Endothelial cell of umbilical vein (primary cell): ENCODE measurements around the gene DUSP16. TPM values are rescaled to one million over a fixed set of nuclear protein-coding genes. Genes with fewer than 3 reads are reported as not detected.

Source experiments
- BruUV-seq: library from RNA; stranded (reverse); fragments of 400-500 nt; replicated peaks from 2 replicates; lab custom pipeline; 2021; lab: Mats Ljungman, UMichigan
- CTCF ChIA-PET: fragments of 300-600, 350-600 bp; sonication (Branson Sonifier 250); formaldehyde crosslinking; loops from one replicate; lab custom pipeline; 2021; ENCODE audit warnings: antibody characterized with exemption, inconsistent platforms; lab: Charles Lee
- POLR2A ChIA-PET: fragments of 300-600, 350-600 bp; sonication (Branson Sonifier 250); formaldehyde crosslinking; loops from one replicate; lab custom pipeline; 2021; ENCODE audit warnings: antibody characterized with exemption, inconsistent platforms; lab: Charles Lee
- DNase-seq: peaks from one replicate; pipeline ENCODE4 v3.0.0-alpha.2; 2011; ENCODE audit warnings: low read depth, low spot score
- FAIRE-seq: peaks from 2 replicates; lab custom pipeline; 2011; peaks lifted over from hg19 to GRCh38; lab: Jason Lieb, UNC
- H2AFZ ChIP-seq: 2 replicates; pipeline ENCODE4 v1.6.0; 2012; ENCODE audit warnings: low read depth, low read length, control low read depth, inconsistent platforms
- H3K27ac ChIP-seq: 2 replicates; pipeline ENCODE4 v1.5.1; 2011; ENCODE audit warnings: low read depth, mild to moderate bottlenecking, control low read depth, low read length, moderate library complexity; ENCODE audit not compliant: insufficient read depth
- H3K27me3 ChIP-seq, 2 experiments: 2 replicates each; pipeline versions ENCODE4 v1.6.0 to v1.6.1; 2011; ENCODE audit warnings: low read length in 2 of 2, mixed read lengths in 1 of 2; ENCODE audit not compliant: control insufficient read depth in 2 of 2, insufficient read depth in 2 of 2
- H3K36me3 ChIP-seq, 2 experiments: 2 replicates in 1 of 2; 3 replicates in 1 of 2; pipeline ENCODE4 v1.5.1; 2011; ENCODE audit warnings: low read length in 2 of 2, mild to moderate bottlenecking in 1 of 2, moderate library complexity in 1 of 2; ENCODE audit not compliant: control insufficient read depth in 2 of 2, insufficient read depth in 2 of 2; ENCODE audit errors: extremely low read depth in 1 of 2
- H3K4me1 ChIP-seq: 3 replicates; pipeline ENCODE4 v1.5.1; 2011; ENCODE audit warnings: mild to moderate bottlenecking, low read length; ENCODE audit not compliant: control insufficient read depth, insufficient read depth; ENCODE audit errors: extremely low read depth
- H3K4me2 ChIP-seq: 2 replicates; pipeline ENCODE4 v1.6.1; 2011; ENCODE audit warnings: low read length, control low read depth, mixed read lengths; ENCODE audit not compliant: insufficient read depth
- H3K4me3 ChIP-seq, 3 experiments: fragments of 200-600 bp in 1 of 3; sonication (generic), shearing (Covaris generic) in 1 of 3; replicated peaks in 1 of 3; 2 replicates each; pipeline ENCODE4 v1.5.1; 2011 to 2016; ENCODE audit warnings: control low read depth in 3 of 3, low read length in 3 of 3, mild to moderate bottlenecking in 2 of 3, inconsistent platforms in 1 of 3, low read depth in 1 of 3, moderate library complexity in 1 of 3; ENCODE audit not compliant: insufficient read depth in 1 of 3
- H3K79me2 ChIP-seq: 2 replicates; pipeline ENCODE4 v1.6.0; 2012; ENCODE audit warnings: low read length, inconsistent platforms; ENCODE audit not compliant: control insufficient read depth, insufficient read depth
- H3K9ac ChIP-seq: replicated peaks from 2 replicates; pipeline ENCODE3; 2011; ENCODE audit warnings: low read length, control low read depth; ENCODE audit not compliant: insufficient read depth; ENCODE audit errors: extremely low read depth
- H3K9me1 ChIP-seq: replicated peaks from 3 replicates; pipeline ENCODE4 v1.6.0; 2011; ENCODE audit warnings: mild to moderate bottlenecking, low read length; ENCODE audit not compliant: control insufficient read depth, insufficient read depth; ENCODE audit errors: extremely low read depth
- H3K9me3 ChIP-seq: replicated peaks from 2 replicates; pipeline ENCODE4 v1.5.1; 2012; ENCODE audit warnings: low read length, inconsistent platforms; ENCODE audit not compliant: control insufficient read depth, insufficient read depth
- H4K20me1 ChIP-seq: replicated peaks from 2 replicates; pipeline ENCODE3; 2011; ENCODE audit warnings: mild to moderate bottlenecking, low read length; ENCODE audit not compliant: control insufficient read depth, insufficient read depth; ENCODE audit errors: extremely low read depth
- EZH2 ChIP-seq: IDR thresholded peaks from 2 replicates; pipeline ENCODE4 v1.6.1; 2012; ENCODE audit warnings: borderline replicate concordance, low read depth, mild to moderate bottlenecking, moderate library complexity, low read length, inconsistent platforms; ENCODE audit not compliant: severe bottlenecking
- FOS ChIP-seq: IDR thresholded peaks from 2 replicates; pipeline ENCODE4 v1.6.1; 2011; ENCODE audit warnings: mild to moderate bottlenecking, low read length, moderate library complexity, borderline replicate concordance; ENCODE audit not compliant: insufficient read depth
- GATA2 ChIP-seq: IDR thresholded peaks from 2 replicates; pipeline ENCODE4 v1.7.0; 2011; ENCODE audit warnings: low read depth, mild to moderate bottlenecking, moderate library complexity, mixed read lengths, low read length; ENCODE audit not compliant: insufficient read length, insufficient read depth
- JUN ChIP-seq: IDR thresholded peaks from 2 replicates; pipeline ENCODE4 v1.6.1; 2011; ENCODE audit warnings: borderline replicate concordance, low read depth; ENCODE audit not compliant: insufficient read length, insufficient read depth
- MYC ChIP-seq: IDR thresholded peaks from one replicate; pipeline ENCODE4 v1.6.1; 2011; ENCODE audit warnings: mild to moderate bottlenecking, low read depth, low read length
- POLR2A ChIP-seq: IDR thresholded peaks from 2 replicates; pipeline ENCODE4 v1.6.1; 2012; ENCODE audit warnings: low read depth, mild to moderate bottlenecking, control low read depth, low read length
- POLR2AphosphoS5 ChIP-seq: IDR thresholded peaks from 2 replicates; pipeline ENCODE4 v1.6.1; 2012; ENCODE audit warnings: low read depth, mild to moderate bottlenecking, control low read depth, low read length, moderate library complexity; ENCODE audit not compliant: insufficient read depth
- dilution Hi-C: fragments of 300-500 bp; cut with MboI; formaldehyde crosslinking; loops from one replicate; pipeline ENCODE4 v1.15.0; 2019; ENCODE audit warnings: low sequenced_read_pairs; ENCODE audit not compliant: extremely low pct_ligation_motif_present
- intact Hi-C: fragments of 100-400 bp; cut with micrococcal nuclease; formaldehyde crosslinking; loops from one replicate; pipeline ENCODE4 v1.10.0; 2022
- polyA plus RNA-seq, 4 experiments: library from polyadenylated mRNA; depleted of rRNA in 3 of 4; stranded (reverse) in 3 of 4; unstranded in 1 of 4; fragments of >200 nt; gene quantifications; 2 replicates each; pipeline versions ENCODE4 v1.2.1 to v1.2.3, GENCODE V29; 2011 to 2012; ENCODE audit warnings: missing spikeins in 1 of 4
- total RNA-seq: library from RNA; stranded (reverse); gene quantifications from 2 replicates; pipeline ENCODE4 v1.2.3, GENCODE V29; 2021
- TF ChIP-seq, protein P1 (sequence below): IDR thresholded peaks from 2 replicates; pipeline ENCODE4 v1.6.1; 2011; ENCODE audit not compliant: insufficient read depth, insufficient read length
- TF ChIP-seq, protein P2 (sequence below), 2 donors: IDR thresholded peaks; 1 replicate in 1 of 2; 2 replicates in 1 of 2; pipeline ENCODE4 v1.5.1; 2011; ENCODE audit warnings: low read length in 2 of 2, mild to moderate bottlenecking in 2 of 2, moderate library complexity in 2 of 2, control low read depth in 1 of 2, inconsistent platforms in 1 of 2, low read depth in 1 of 2; ENCODE audit not compliant: insufficient read depth in 1 of 2; ENCODE audit errors: extremely low read depth in 1 of 2

Gene DUSP16
- total and polyA plus RNA-seq, 2 donors (not counting 3 experiments of a cell fraction or from before 2014, with no cell fraction given): 7.4 to 19.5 TPM

DNA sequence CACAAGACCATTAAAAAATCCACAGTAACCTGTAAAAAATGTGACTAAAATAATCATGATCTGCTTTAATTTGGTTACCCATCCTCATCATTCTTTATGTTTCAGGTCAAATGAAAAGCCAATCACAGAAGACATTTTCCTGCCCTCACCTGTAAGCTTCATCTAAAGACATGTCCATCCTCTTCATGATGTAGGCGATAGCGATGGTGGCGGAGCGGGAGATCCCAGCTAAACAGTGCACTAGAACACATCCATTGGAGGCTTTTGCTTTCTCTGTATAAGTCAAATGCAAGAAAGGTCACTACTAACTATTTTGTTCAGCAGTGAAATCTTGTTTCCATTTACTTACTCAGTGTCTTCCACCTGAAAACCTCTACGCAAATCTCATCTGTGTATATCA lies 82.6 kb downstream of the DUSP16 start:
- Histone ChIP-seq H3K4me1 (peaks cover 12% of the 10 kb centered on the region), H3K9me1 (no peaks in the 10 kb centered on the region), H3K9ac (no peak overlapping the region), H4K20me1 (no peaks in the 10 kb centered on the region), H3K4me3 (no peak overlapping the region), H3K9me3 (no peaks in the 10 kb centered on the region), H3K27ac (no peak overlapping the region), H3K36me3 (peaks cover 0 to 9% of the 10 kb centered on the region in 2 experiments), H3K27me3 (no peaks in the 10 kb centered on the region), H3K4me2 (no peak overlapping the region), H3K79me2 (no peaks in the 10 kb centered on the region), H2AFZ (no peak overlapping the region)
- ChIA-PET CTCF (interaction anchor here (1.5 kb wide), 1 partner anchor 10 kb away, joined by 3 read pairs; no protein-coding TSS in a partner anchor), POLR2A (no interaction called here)
- TF ChIP-seq POLR2A (no peak), JUN (no peak)
- TF ChIP-seq, protein P1, sequence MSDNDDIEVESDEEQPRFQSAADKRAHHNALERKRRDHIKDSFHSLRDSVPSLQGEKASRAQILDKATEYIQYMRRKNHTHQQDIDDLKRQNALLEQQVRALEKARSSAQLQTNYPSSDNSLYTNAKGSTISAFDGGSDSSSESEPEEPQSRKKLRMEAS: no peak
- FAIRE-seq (no peak), DNase-seq (no peak)
- intact Hi-C loops: no loop called here
- no TSS peak for BruUV-seq
- dilution Hi-C loops: no loop called here

DNA sequence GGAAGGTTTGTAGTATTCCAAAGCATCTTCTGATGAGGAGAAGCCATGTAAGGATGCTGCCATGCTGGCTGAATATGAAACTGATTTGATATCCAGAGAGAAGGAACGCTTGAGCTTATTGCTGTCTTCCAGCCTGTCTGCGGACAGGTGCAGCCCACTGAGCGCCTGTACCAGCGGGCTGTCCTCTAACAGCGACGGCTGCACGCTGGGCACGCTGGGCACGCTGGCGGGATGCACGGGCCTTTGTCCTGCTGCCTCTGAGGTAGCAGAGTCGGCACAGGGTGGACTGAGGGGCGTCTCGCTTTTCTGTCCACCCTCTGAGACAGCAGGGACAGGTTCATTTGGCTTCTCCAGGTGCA lies 85.2 kb downstream of the DUSP16 start:
- no peaks in the 10 kb centered on the region for H3K27me3 ChIP-seq
- no peak for FAIRE-seq
- no peaks in the 10 kb centered on the region for H3K9me1 ChIP-seq
- no TSS peak for BruUV-seq
- H3K9ac ChIP-seq: no peak overlapping the region
- H3K4me2 ChIP-seq: no peak overlapping the region
- no peaks in the 10 kb centered on the region for H3K79me2 ChIP-seq
- dilution Hi-C loops: no loop called here
- intact Hi-C loops: loop anchor here (5.0 kb wide), 1 partner anchor 100 kb away; no protein-coding TSS in a partner anchor
- TF ChIP-seq MYC (no peak), GATA2 (no peak), FOS (no peak), EZH2 (no peak), POLR2AphosphoS5 (no peak), POLR2A (no peak), JUN (no peak)
- TF ChIP-seq, protein P1: no peak
- TF ChIP-seq, protein P2, sequence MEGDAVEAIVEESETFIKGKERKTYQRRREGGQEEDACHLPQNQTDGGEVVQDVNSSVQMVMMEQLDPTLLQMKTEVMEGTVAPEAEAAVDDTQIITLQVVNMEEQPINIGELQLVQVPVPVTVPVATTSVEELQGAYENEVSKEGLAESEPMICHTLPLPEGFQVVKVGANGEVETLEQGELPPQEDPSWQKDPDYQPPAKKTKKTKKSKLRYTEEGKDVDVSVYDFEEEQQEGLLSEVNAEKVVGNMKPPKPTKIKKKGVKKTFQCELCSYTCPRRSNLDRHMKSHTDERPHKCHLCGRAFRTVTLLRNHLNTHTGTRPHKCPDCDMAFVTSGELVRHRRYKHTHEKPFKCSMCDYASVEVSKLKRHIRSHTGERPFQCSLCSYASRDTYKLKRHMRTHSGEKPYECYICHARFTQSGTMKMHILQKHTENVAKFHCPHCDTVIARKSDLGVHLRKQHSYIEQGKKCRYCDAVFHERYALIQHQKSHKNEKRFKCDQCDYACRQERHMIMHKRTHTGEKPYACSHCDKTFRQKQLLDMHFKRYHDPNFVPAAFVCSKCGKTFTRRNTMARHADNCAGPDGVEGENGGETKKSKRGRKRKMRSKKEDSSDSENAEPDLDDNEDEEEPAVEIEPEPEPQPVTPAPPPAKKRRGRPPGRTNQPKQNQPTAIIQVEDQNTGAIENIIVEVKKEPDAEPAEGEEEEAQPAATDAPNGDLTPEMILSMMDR (IDR thresholded peaks at IDR 0.05; ENCODE audit: extremely low read depth in 1 of 2, insufficient read depth in 1 of 2, low read depth in 1 of 2, low read length in 2 of 2): no peak
- H3K27ac ChIP-seq: no peak overlapping the region
- H3K9me3 ChIP-seq: no peaks in the 10 kb centered on the region
- DNase-seq: no peak
- peaks cover 0 to 6% of the 10 kb centered on the region in 2 experiments for H3K36me3 ChIP-seq
- ChIA-PET POLR2A (no interaction called here), CTCF (interaction anchor here (0.6 to 1.4 kb wide), 3 partner anchors 9 to 77 kb away, joined by 3 to 5 read pairs (median 3); no protein-coding TSS in a partner anchor)
- H3K4me3 ChIP-seq: no peak overlapping the region
- H3K4me1 ChIP-seq: peaks cover 21% of the 10 kb centered on the region
- H4K20me1 ChIP-seq: no peaks in the 10 kb centered on the region
- no peak overlapping the region for H2AFZ ChIP-seq
